Keratinocyte (primary cell): Measurements from ENCODE around the gene SRPRB. TPM values are rescaled to one million over a fixed set of nuclear protein-coding genes. Genes with fewer than 3 reads are reported as not detected.

Experiments
- DNase-seq: peaks from one replicate; pipeline ENCODE4 v3.0.0-alpha.2; 2011; ENCODE audit warnings: low read depth, missing footprints, low spot score
- FAIRE-seq: peaks from 2 replicates; lab custom pipeline; 2011; peaks lifted over from hg19 to GRCh38; lab: Jason Lieb, UNC
- H2AFZ ChIP-seq: 2 replicates; pipeline ENCODE4 v1.6.0; 2012; ENCODE audit warnings: low read length, control low read depth, inconsistent platforms; ENCODE audit not compliant: control insufficient read depth
- H3K27ac ChIP-seq: 2 replicates; pipeline ENCODE4 v1.5.1; 2011; ENCODE audit warnings: low read length; ENCODE audit not compliant: control insufficient read depth, insufficient read depth
- H3K27me3 ChIP-seq: 3 replicates; pipeline ENCODE4 v1.6.0; 2011; ENCODE audit warnings: low read length; ENCODE audit not compliant: control insufficient read depth, insufficient read depth; ENCODE audit errors: extremely low read depth
- H3K36me3 ChIP-seq, 2 experiments: 2 replicates in 1 of 2; 3 replicates in 1 of 2; pipeline ENCODE4 v1.5.1; 2011; ENCODE audit warnings: low read length in 2 of 2, mild to moderate bottlenecking in 1 of 2; ENCODE audit not compliant: control insufficient read depth in 2 of 2, insufficient read depth in 2 of 2; ENCODE audit errors: extremely low read depth in 1 of 2
- H3K4me1 ChIP-seq: 3 replicates; pipeline ENCODE4 v1.5.1; 2011; ENCODE audit warnings: low read length; ENCODE audit not compliant: control insufficient read depth, insufficient read depth; ENCODE audit errors: extremely low read depth
- H3K4me2 ChIP-seq: 3 replicates; pipeline ENCODE4 v1.6.0; 2011; ENCODE audit warnings: low read depth, low read length; ENCODE audit not compliant: control insufficient read depth, insufficient read depth; ENCODE audit errors: extremely low read depth
- H3K4me3 ChIP-seq, 3 experiments: fragments of 200-600 bp in 1 of 3; sonication (generic) in 1 of 3; 2 replicates in 2 of 3; 3 replicates in 1 of 3; pipeline ENCODE4 v1.5.1; 2011 to 2016; ENCODE audit warnings: low read length in 3 of 3, mild to moderate bottlenecking in 3 of 3, control low read depth in 2 of 3, inconsistent platforms in 1 of 3, low read depth in 1 of 3, mixed read lengths in 1 of 3, mixed run types in 1 of 3, moderate library complexity in 1 of 3; ENCODE audit not compliant: control insufficient read depth in 2 of 3, insufficient read depth in 2 of 3; ENCODE audit errors: extremely low read depth in 1 of 3
- H3K79me2 ChIP-seq: 2 replicates; pipeline ENCODE4 v1.6.0; 2012; ENCODE audit warnings: low read length; ENCODE audit not compliant: control insufficient read depth, insufficient read depth
- H3K9ac ChIP-seq: 3 replicates; pipeline ENCODE4 v1.6.0; 2011; ENCODE audit warnings: low read length; ENCODE audit not compliant: control insufficient read depth, insufficient read depth; ENCODE audit errors: extremely low read depth
- H3K9me1 ChIP-seq: 3 replicates; pipeline ENCODE4 v1.6.0; 2011; ENCODE audit warnings: low read length; ENCODE audit not compliant: control insufficient read depth, insufficient read depth; ENCODE audit errors: extremely low read depth
- H3K9me3 ChIP-seq: 2 replicates; pipeline ENCODE4 v1.5.1; 2012; ENCODE audit warnings: low read depth, low read length; ENCODE audit not compliant: control insufficient read depth
- H4K20me1 ChIP-seq: 3 replicates; pipeline ENCODE4 v1.6.0; 2011; ENCODE audit warnings: low read length; ENCODE audit not compliant: control insufficient read depth, insufficient read depth; ENCODE audit errors: extremely low read depth
- EZH2 ChIP-seq: IDR thresholded peaks from one replicate; pipeline ENCODE4 v1.6.1; 2012; ENCODE audit warnings: inconsistent platforms, mild to moderate bottlenecking, low read length, moderate library complexity
- dilution Hi-C: fragments of 300-500 bp; cut with MboI; formaldehyde crosslinking; loops from one replicate; pipeline ENCODE4 v1.7.0; 2020; ENCODE audit warnings: low sequenced_read_pairs; ENCODE audit not compliant: extremely low pct_ligation_motif_present
- polyA plus RNA-seq, 5 experiments: library from polyadenylated mRNA; depleted of rRNA in 3 of 5; stranded (reverse) in 3 of 5; stranded (forward) in 1 of 5; unstranded in 1 of 5; fragments of >200 nt; gene quantifications; 1 replicate in 1 of 5; 2 replicates in 3 of 5; 3 replicates in 1 of 5; pipeline versions ENCODE4 v1.2.1 to v1.2.3, GENCODE V29; 2011 to 2012; ENCODE audit warnings: missing spikeins in 2 of 5, low read depth in 1 of 5, low replicate concordance in 1 of 5
- TF ChIP-seq, protein P1 (sequence below), 3 experiments: IDR thresholded peaks in 1 of 3; conservative IDR thresholded peaks in 1 of 3; optimal IDR thresholded peaks in 1 of 3; 2 replicates in 2 of 3; 3 replicates in 1 of 3; pipeline versions ENCODE3 to v1.5.1; 2011; ENCODE audit warnings: low read length in 3 of 3, mild to moderate bottlenecking in 3 of 3, moderate library complexity in 2 of 3, control low read depth in 1 of 3, inconsistent platforms in 1 of 3; ENCODE audit not compliant: insufficient read depth in 2 of 3; ENCODE audit errors: extremely low read depth in 1 of 3

SRPRB gene
- polyA plus RNA-seq, 1 donor (not counting 4 experiments of a cell fraction or from before 2014, with no cell fraction given), result 55.9 TPM

DNA sequence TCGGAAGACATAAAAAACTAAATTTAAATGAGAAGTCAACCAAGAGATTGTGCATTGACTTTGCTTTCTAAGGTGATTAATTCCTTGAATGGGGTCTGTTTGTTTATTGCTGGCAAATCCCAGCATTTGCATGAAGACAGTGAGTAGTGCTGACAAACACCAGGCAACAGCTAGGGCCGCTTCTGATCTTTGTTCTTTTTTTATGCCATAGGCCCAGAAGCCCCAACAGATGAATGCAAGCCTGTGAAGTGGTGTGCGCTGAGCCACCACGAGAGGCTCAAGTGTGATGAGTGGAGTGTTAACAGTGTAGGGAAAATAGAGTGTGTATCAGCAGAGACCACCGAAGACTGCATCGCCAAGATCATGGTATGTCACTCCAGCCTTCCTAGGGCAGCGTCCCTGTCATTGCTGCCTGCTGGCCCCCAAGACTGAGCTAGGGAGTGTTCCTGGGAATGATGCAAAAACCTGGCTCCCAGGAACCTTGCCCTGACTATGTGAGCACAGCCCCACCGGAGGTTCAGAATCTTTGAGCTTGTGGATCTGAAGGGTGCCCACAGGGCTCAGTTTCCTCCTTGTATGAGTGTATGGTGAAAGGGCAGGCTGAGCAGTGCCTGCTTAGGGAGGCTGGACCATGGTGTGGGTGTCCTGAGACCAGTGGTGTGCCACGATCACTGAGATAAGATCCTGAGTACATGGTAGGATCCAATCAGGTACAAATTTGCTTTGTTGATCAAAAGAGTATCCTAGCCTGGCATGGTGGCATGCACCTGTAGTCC, 46.5 kb upstream of the SRPRB start:
- H3K27ac ChIP-seq, result no peak overlapping the region
- no peaks in the 10 kb centered on the region for H4K20me1 ChIP-seq
- dilution Hi-C loops, result no loop called here
- H2AFZ ChIP-seq, result no peak overlapping the region
- TF ChIP-seq, protein P1, sequence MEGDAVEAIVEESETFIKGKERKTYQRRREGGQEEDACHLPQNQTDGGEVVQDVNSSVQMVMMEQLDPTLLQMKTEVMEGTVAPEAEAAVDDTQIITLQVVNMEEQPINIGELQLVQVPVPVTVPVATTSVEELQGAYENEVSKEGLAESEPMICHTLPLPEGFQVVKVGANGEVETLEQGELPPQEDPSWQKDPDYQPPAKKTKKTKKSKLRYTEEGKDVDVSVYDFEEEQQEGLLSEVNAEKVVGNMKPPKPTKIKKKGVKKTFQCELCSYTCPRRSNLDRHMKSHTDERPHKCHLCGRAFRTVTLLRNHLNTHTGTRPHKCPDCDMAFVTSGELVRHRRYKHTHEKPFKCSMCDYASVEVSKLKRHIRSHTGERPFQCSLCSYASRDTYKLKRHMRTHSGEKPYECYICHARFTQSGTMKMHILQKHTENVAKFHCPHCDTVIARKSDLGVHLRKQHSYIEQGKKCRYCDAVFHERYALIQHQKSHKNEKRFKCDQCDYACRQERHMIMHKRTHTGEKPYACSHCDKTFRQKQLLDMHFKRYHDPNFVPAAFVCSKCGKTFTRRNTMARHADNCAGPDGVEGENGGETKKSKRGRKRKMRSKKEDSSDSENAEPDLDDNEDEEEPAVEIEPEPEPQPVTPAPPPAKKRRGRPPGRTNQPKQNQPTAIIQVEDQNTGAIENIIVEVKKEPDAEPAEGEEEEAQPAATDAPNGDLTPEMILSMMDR (optimal IDR thresholded peaks at IDR 0.05 in 1 of 3, IDR thresholded peaks at IDR 0.05 in 1 of 3, conservative IDR thresholded peaks at IDR 0.05 in 1 of 3; ENCODE audit: extremely low read depth in 1 of 3, insufficient read depth in 2 of 3, low read length in 3 of 3), result no peak
- TF ChIP-seq EZH2, result no peak
- no peaks in the 10 kb centered on the region for H3K27me3 ChIP-seq
- peaks cover 20% of the 10 kb centered on the region for H3K4me1 ChIP-seq
- FAIRE-seq (no peak), DNase-seq (no peak)
- H3K36me3 ChIP-seq, result no peaks in the 10 kb centered on the region
- no peaks in the 10 kb centered on the region for H3K9me3 ChIP-seq
- no peak overlapping the region for H3K4me3 ChIP-seq
- no peaks in the 10 kb centered on the region for H3K79me2 ChIP-seq
- H3K9ac ChIP-seq, result no peak overlapping the region
- no peaks in the 10 kb centered on the region for H3K9me1 ChIP-seq
- H3K4me2 ChIP-seq, result no peak overlapping the region

DNA sequence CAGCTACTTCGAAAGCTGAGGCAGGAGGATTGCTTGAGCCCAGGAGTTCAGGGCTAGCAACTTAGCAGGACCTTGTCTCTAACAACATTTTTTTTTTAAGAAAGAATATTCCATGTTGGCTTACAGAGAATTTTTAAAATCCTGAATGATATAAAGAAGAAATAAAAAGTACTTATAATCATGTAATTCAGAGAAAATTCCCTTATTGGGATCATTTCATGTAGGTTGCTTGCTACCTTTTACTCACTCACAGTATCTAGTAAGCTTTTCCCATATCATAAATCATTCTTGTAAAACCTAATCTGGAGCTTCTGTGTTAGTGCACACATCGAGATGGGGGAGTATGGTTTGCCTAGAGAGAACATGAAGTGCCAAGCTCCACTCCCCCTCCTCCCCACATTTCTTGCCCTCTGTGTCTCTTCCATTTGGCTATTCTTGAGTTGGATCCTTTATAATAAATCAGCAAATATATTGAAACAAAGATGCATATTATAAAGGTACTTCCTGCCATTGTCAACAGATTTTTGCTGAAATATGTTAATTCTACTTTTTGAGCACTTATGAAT, 45.8 kb upstream of the SRPRB start:
- Histone ChIP-seq H3K4me1 (peaks cover 16% of the 10 kb centered on the region), H3K27ac (no peak overlapping the region), H3K4me2 (no peak overlapping the region), H3K36me3 (no peaks in the 10 kb centered on the region), H3K27me3 (no peaks in the 10 kb centered on the region), H3K9ac (no peak overlapping the region), H3K9me3 (no peaks in the 10 kb centered on the region), H3K4me3 (no peak overlapping the region), H3K9me1 (no peaks in the 10 kb centered on the region), H2AFZ (no peak overlapping the region), H3K79me2 (no peaks in the 10 kb centered on the region), H4K20me1 (no peaks in the 10 kb centered on the region)
- TF ChIP-seq, protein P1 (optimal IDR thresholded peaks at IDR 0.05 in 1 of 3, IDR thresholded peaks at IDR 0.05 in 1 of 3, conservative IDR thresholded peaks at IDR 0.05 in 1 of 3; ENCODE audit: extremely low read depth in 1 of 3, insufficient read depth in 2 of 3, low read length in 3 of 3), result no peak
- no peak for TF ChIP-seq EZH2
- FAIRE-seq (no peak), DNase-seq (no peak)
- dilution Hi-C loops, result no loop called here
